HCT116 (cell line): ENCODE data around the gene NECAB2. TPM values are rescaled to one million over a fixed set of nuclear protein-coding genes. Genes with fewer than 3 reads are reported as not detected.

Experiments used
- ATAC-seq: fragments of 200-7000 bp; cut with Tn5 transposase; 2 replicates; pipeline ENCODE4 v1.9.1; 2020; ENCODE audit warnings: mild to moderate bottlenecking, moderate library complexity
- BruUV-seq: library from RNA; stranded (reverse); fragments of 400-500 nt; replicated peaks from 2 replicates; lab custom pipeline; 2021; lab: Mats Ljungman, UMichigan
- CTCF ChIA-PET: fragments of 300-600 bp; sonication (Branson Sonifier 250); formaldehyde crosslinking; loops from one replicate; lab custom pipeline; 2021; ENCODE audit warnings: antibody characterized with exemption; lab: Charles Lee
- POLR2A ChIA-PET: fragments of 300-600, 350-600 bp; sonication (Branson Sonifier 250); formaldehyde crosslinking; loops from one replicate; lab custom pipeline; 2021; ENCODE audit warnings: antibody characterized with exemption; lab: Charles Lee
- RAD21 ChIA-PET, 2 experiments: fragments of 300-600 bp; sonication (Branson Sonifier 250); formaldehyde crosslinking; loops; one replicate each; lab custom pipeline; 2023; ENCODE audit warnings: low total read pairs in 2 of 2; ENCODE audit not compliant: uncharacterized antibody in 2 of 2, unreplicated experiment in 2 of 2, low non-redundant PET in 1 of 2; lab: Charles Lee
- DNase-seq: peaks from one replicate; pipeline ENCODE4 v3.0.0-alpha.2; 2010; ENCODE audit warnings: low read depth, low spot score
- H2AFZ ChIP-seq: fragments of 200-600 bp; shearing (Covaris generic), sonication (generic); 2 replicates; pipeline ENCODE4 v1.6.1; 2017; ENCODE audit warnings: low read depth, mixed run types, mixed read lengths, antibody characterized with exemption, low read length; ENCODE audit not compliant: poor library complexity, severe bottlenecking
- H3K27ac ChIP-seq: 2 replicates; pipeline ENCODE4 v1.5.1; 2012; ENCODE audit warnings: low read depth, low read length
- H3K27me3 ChIP-seq: fragments of 200-600 bp; sonication (generic); 2 replicates; pipeline ENCODE4 v1.6.1; 2016; ENCODE audit warnings: mixed run types, low read length, mixed read lengths; ENCODE audit not compliant: insufficient read depth
- H3K36me3 ChIP-seq, 2 experiments: fragments of 200-500 bp in 1 of 2; fragments of 200-600 bp in 1 of 2; sonication (Bioruptor generic) in 1 of 2; sonication (generic) in 1 of 2; 2 replicates each; pipeline versions ENCODE4 v1.5.1 to v1.6.1; 2014 to 2016; ENCODE audit warnings: low read length in 2 of 2, inconsistent platforms in 1 of 2, mixed read lengths in 1 of 2, mixed run types in 1 of 2; ENCODE audit not compliant: insufficient read depth in 2 of 2, control insufficient read depth in 1 of 2
- H3K4me1 ChIP-seq, 2 experiments: fragments of 200-600 bp in 1 of 2; sonication (generic) in 1 of 2; 2 replicates each; pipeline versions ENCODE4 v1.5.1 to v1.6.1; 2012 to 2017; ENCODE audit warnings: low read length in 2 of 2, inconsistent platforms in 1 of 2, mild to moderate bottlenecking in 1 of 2, mixed read lengths in 1 of 2, mixed run types in 1 of 2, moderate library complexity in 1 of 2; ENCODE audit not compliant: insufficient read depth in 2 of 2, control insufficient read depth in 1 of 2
- H3K4me2 ChIP-seq: fragments of 200-600 bp; sonication (generic); 2 replicates; pipeline ENCODE4 v1.6.1; 2017; ENCODE audit warnings: mixed run types, low read length, mixed read lengths
- H3K4me3 ChIP-seq, 2 experiments: fragments of 200-600 bp in 1 of 2; sonication (generic) in 1 of 2; replicated peaks in 1 of 2; 2 replicates each; pipeline ENCODE4 v1.5.1; 2011 to 2016; ENCODE audit warnings: low read length in 2 of 2, control low read depth in 1 of 2, low read depth in 1 of 2, mild to moderate bottlenecking in 1 of 2, mixed read lengths in 1 of 2, mixed run types in 1 of 2
- H3K79me2 ChIP-seq: fragments of 200-600 bp; sonication (generic); 2 replicates; pipeline ENCODE4 v1.6.1; 2017; ENCODE audit warnings: mild to moderate bottlenecking, mixed run types, low read length, moderate library complexity, mixed read lengths; ENCODE audit not compliant: insufficient read depth
- H3K9ac ChIP-seq: fragments of 200-600 bp; sonication (generic); 2 replicates; pipeline ENCODE4 v1.6.1; 2016; ENCODE audit warnings: low read length, mixed read lengths
- H3K9me2 ChIP-seq: fragments of 200-600 bp; sonication (generic), shearing (Covaris generic); 2 replicates; pipeline ENCODE4 v1.6.1; 2017; ENCODE audit warnings: mixed run types, mild to moderate bottlenecking, moderate library complexity; ENCODE audit not compliant: insufficient read depth
- H3K9me3 ChIP-seq, 2 experiments: fragments of 200-500 bp in 1 of 2; fragments of 200-600 bp in 1 of 2; sonication (Bioruptor generic) in 1 of 2; sonication (generic) in 1 of 2; 2 replicates each; pipeline ENCODE4 v1.6.1; 2014 to 2017; ENCODE audit warnings: low read length in 2 of 2, mixed read lengths in 2 of 2, inconsistent platforms in 1 of 2, low read depth in 1 of 2, mild to moderate bottlenecking in 1 of 2, mixed run types in 1 of 2, moderate library complexity in 1 of 2; ENCODE audit not compliant: control insufficient read depth in 1 of 2, insufficient read depth in 1 of 2
- H4K20me1 ChIP-seq: fragments of 200-600 bp; sonication (generic), shearing (Covaris generic); 2 replicates; pipeline ENCODE4 v1.6.1; 2017; ENCODE audit warnings: mixed run types, mild to moderate bottlenecking, moderate library complexity; ENCODE audit not compliant: insufficient read depth
- ATF3 ChIP-seq: IDR thresholded peaks from 2 replicates; pipeline ENCODE4 v1.6.1; 2012
- CBX3 ChIP-seq: IDR thresholded peaks from 2 replicates; pipeline ENCODE4 v1.6.1; 2012; ENCODE audit warnings: low read depth
- CEBPB ChIP-seq: IDR thresholded peaks from 2 replicates; pipeline ENCODE4 v1.6.1; 2012; ENCODE audit warnings: low read depth
- CTCF ChIP-seq, 3 experiments: fragments of 200-600 bp in 1 of 3; sonication (generic) in 1 of 3; IDR thresholded peaks in 2 of 3; conservative IDR thresholded peaks in 1 of 3; 2 replicates each; pipeline ENCODE4 v1.5.1; 2012 to 2017; ENCODE audit warnings: low read depth in 2 of 3, low read length in 2 of 3, antibody characterized with exemption in 1 of 3, borderline replicate concordance in 1 of 3, control low read depth in 1 of 3, mild to moderate bottlenecking in 1 of 3, mixed read lengths in 1 of 3, mixed run types in 1 of 3, moderate library complexity in 1 of 3; ENCODE audit not compliant: insufficient read depth in 1 of 3
- ELF1 ChIP-seq: IDR thresholded peaks from 2 replicates; pipeline ENCODE4 v1.6.1; 2012; ENCODE audit warnings: low read depth, borderline replicate concordance
- FOSL1 ChIP-seq: IDR thresholded peaks from 2 replicates; pipeline ENCODE4 v1.6.1; 2012; ENCODE audit warnings: low read depth
- REST ChIP-seq: IDR thresholded peaks from 2 replicates; pipeline ENCODE4 v1.6.1; 2012; ENCODE audit warnings: low read depth
- SRF ChIP-seq: IDR thresholded peaks from 2 replicates; pipeline ENCODE4 v1.6.1; 2012; ENCODE audit warnings: low read depth
- TCF7L2 ChIP-seq: IDR thresholded peaks from 2 replicates; pipeline ENCODE4 v1.7.0; 2011; ENCODE audit warnings: borderline replicate concordance, inconsistent platforms; ENCODE audit not compliant: insufficient read depth, insufficient read length; ENCODE audit errors: extremely low read depth
- YY1 ChIP-seq: IDR thresholded peaks from 2 replicates; pipeline ENCODE4 v1.6.1; 2011; ENCODE audit warnings: low read length, low read depth, moderate library complexity, mild to moderate bottlenecking; ENCODE audit not compliant: insufficient replicate concordance; ENCODE audit errors: extremely low read depth
- ZBTB33 ChIP-seq: IDR thresholded peaks from 2 replicates; pipeline ENCODE4 v1.6.1; 2011; ENCODE audit warnings: mild to moderate bottlenecking, low read length, moderate library complexity; ENCODE audit not compliant: insufficient replicate concordance; ENCODE audit errors: extremely low read depth
- intact Hi-C: fragments of 100-400 bp; cut with micrococcal nuclease; formaldehyde crosslinking; loops from 2 replicates; pipeline ENCODE4 v1.10.0; 2022
- total RNA-seq: library from RNA; stranded (reverse); gene quantifications from one replicate; pipeline ENCODE4 v1.2.1, GENCODE V29; 2021; ENCODE audit not compliant: unreplicated experiment

The NECAB2 gene
- total RNA-seq, 1 experiment from 2014 or later = 0.61 TPM

- TF ChIP-seq REST = no peak
- no peak for TF ChIP-seq ATF3
These were observed 32.8 kb upstream of the NECAB2 start (continued) for GRCh38 chr16:83935005-83935857.

GRCh38 chr16:83935858-83936255 lies 32.2 kb upstream of the NECAB2 start:
- peaks cover 0 to 10% of the 10 kb centered on the region in 2 experiments; a peak in 1 of 4 replicates for H3K4me1 ChIP-seq
- no peaks in the 10 kb centered on the region for H3K27me3 ChIP-seq
- H3K9me2 ChIP-seq = no peaks in the 10 kb centered on the region
- ChIA-PET POLR2A (interaction anchor here (1.4 kb wide), 1 partner anchor 9 kb away, joined by 5 read pairs; no protein-coding TSS in a partner anchor), CTCF (interaction anchor here (1.4 kb wide), 1 partner anchor 9 kb away, joined by 4 read pairs; no protein-coding TSS in a partner anchor), RAD21 (no interaction called here)
- H4K20me1 ChIP-seq = no peaks in the 10 kb centered on the region
- DNase-seq (no peak), ATAC-seq (no peak)
- no peak overlapping the region for H3K9ac ChIP-seq
- intact Hi-C loops = no loop called here
- BruUV-seq = no TSS peak
- H3K36me3 ChIP-seq = no peaks in the 10 kb centered on the region
- no peak overlapping the region for H3K27ac ChIP-seq
- H3K4me3 ChIP-seq = no peak overlapping the region
- H3K9me3 ChIP-seq = no peaks in the 10 kb centered on the region
- no peaks in the 10 kb centered on the region for H3K79me2 ChIP-seq
- H2AFZ ChIP-seq = no peak overlapping the region
- no peak overlapping the region for H3K4me2 ChIP-seq
- TF ChIP-seq CEBPB = no peak
- no peak for TF ChIP-seq ATF3
- TF ChIP-seq ELF1 = no peak
- no peak for TF ChIP-seq SRF
- TF ChIP-seq ZBTB33 = no peak
- TF ChIP-seq TCF7L2 = no peak
- no peak for TF ChIP-seq CTCF (IDR thresholded peaks at IDR 0.05 in 2 of 3, conservative IDR thresholded peaks at IDR 0.05 in 1 of 3; ENCODE audit: borderline replicate concordance in 1 of 3, insufficient read depth in 1 of 3, low read depth in 2 of 3, low read length in 2 of 3)
- no peak for TF ChIP-seq CBX3
- no peak for TF ChIP-seq YY1
- TF ChIP-seq FOSL1 = no peak
